Hippocampal formation (tissue), 2 donors: ENCODE data around the gene MUSTN1.
A peak's percentile ranks its signal among the peaks of the same experiment; 100 is the strongest.

Source experiments
- DNase-seq, 2 donors: peaks; one replicate each; lab custom pipeline; 2025; lab: John Stamatoyannopoulos, UW

The MUSTN1 gene

GRCh38 chr3:52852419-52852818 is 17.6 kb upstream of the MUSTN1 start:
- no peak for DNase-seq

GRCh38 chr3:52851348-52851747 is 16.5 kb upstream of the MUSTN1 start:
- DNase-seq: no peak

- DNase-seq: no peak
Observed at GRCh38 chr3:52849656-52850055, 14.8 kb upstream of the MUSTN1 start.

- DNase-seq: no peak
Observed at GRCh38 chr3:52848617-52849016, 13.8 kb upstream of the MUSTN1 start.

GRCh38 chr3:52847726-52848125 is 12.9 kb upstream of the MUSTN1 start:
- DNase-seq: no peak

GRCh38 chr3:52847241-52847640 is 12.4 kb upstream of the MUSTN1 start:
- DNase-seq: no peak

- no peak for DNase-seq
Observed at GRCh38 chr3:52846432-52846965, 11.7 kb upstream of the MUSTN1 start.

GRCh38 chr3:52845691-52846431 is 11.0 kb upstream of the MUSTN1 start:
- no peak for DNase-seq

GRCh38 chr3:52845157-52845556 is 10.3 kb upstream of the MUSTN1 start:
- peak in 1 of 2 donors; percentile 24 for DNase-seq

GRCh38 chr3:52844290-52844975 is 9.6 kb upstream of the MUSTN1 start:
- DNase-seq: no peak

GRCh38 chr3:52843881-52844280 is 9.1 kb upstream of the MUSTN1 start:
- no peak for DNase-seq

GRCh38 chr3:52843108-52843865 is 8.5 kb upstream of the MUSTN1 start:
- DNase-seq: no peak

GRCh38 chr3:52842424-52842823 is 7.6 kb upstream of the MUSTN1 start:
- no peak for DNase-seq

- no peak for DNase-seq
Observed at GRCh38 chr3:52841981-52842340, 7.1 kb upstream of the MUSTN1 start.

GRCh38 chr3:52841211-52841980 is 6.6 kb upstream of the MUSTN1 start:
- DNase-seq: no peak

GRCh38 chr3:52839892-52840545 is 5.2 kb upstream of the MUSTN1 start:
- no peak for DNase-seq

GRCh38 chr3:52839268-52839575 is 4.4 kb upstream of the MUSTN1 start:
- DNase-seq: no peak

GRCh38 chr3:52838561-52839267 is 3.9 kb upstream of the MUSTN1 start:
- DNase-seq: no peak

- DNase-seq: no peak
Observed at GRCh38 chr3:52836986-52837385, 2.2 kb upstream of the MUSTN1 start.

GRCh38 chr3:52836471-52836845 is 1.6 kb upstream of the MUSTN1 start:
- DNase-seq: no peak
